Neural cell (in vitro differentiated cells): Measurements from ENCODE around the gene AK5.

Source experiments
- CTCF ChIP-seq: fragments of 450-650 bp; IDR thresholded peaks from 2 replicates; pipeline ENCODE4 v1.5.1; 2014; ENCODE audit warnings: antibody characterized with exemption, mild to moderate bottlenecking, moderate library complexity; ENCODE audit not compliant: poor library complexity, severe bottlenecking
- EZH2 ChIP-seq: fragments of 200-600, 300-800 bp; shearing (Covaris generic), sonication (generic); IDR thresholded peaks from 2 replicates; pipeline ENCODE4 v1.6.1; 2014; ENCODE audit warnings: antibody characterized with exemption, low read length, borderline replicate concordance, mild to moderate bottlenecking; ENCODE audit not compliant: insufficient read depth, poor library complexity, severe bottlenecking
- MXI1 ChIP-seq: fragments of 450-650 bp; conservative IDR thresholded peaks from 2 replicates; pipeline ENCODE4 v1.6.1; 2014; ENCODE audit warnings: antibody characterized with exemption, mild to moderate bottlenecking; ENCODE audit not compliant: poor library complexity, severe bottlenecking
- POLR2AphosphoS5 ChIP-seq: IDR thresholded peaks from 2 replicates; pipeline ENCODE4 v1.6.1; 2012
- RAD21 ChIP-seq: fragments of 450-650 bp; conservative IDR thresholded peaks from 2 replicates; pipeline ENCODE4 v1.6.1; 2014; ENCODE audit warnings: antibody characterized with exemption, mild to moderate bottlenecking, moderate library complexity
- REST ChIP-seq: IDR thresholded peaks from 2 replicates; pipeline ENCODE4 v1.6.1; 2012; ENCODE audit warnings: borderline replicate concordance

GRCh38 chr1:77468257-77468948 is 186.6 kb downstream of the AK5 start:
- no peak for TF ChIP-seq EZH2
- no peak for TF ChIP-seq CTCF
- no peak for TF ChIP-seq POLR2AphosphoS5
- no peak for TF ChIP-seq RAD21
- no peak for TF ChIP-seq REST
- TF ChIP-seq MXI1 = no peak
